ENCODE data around the gene MFAP4.

DNA sequence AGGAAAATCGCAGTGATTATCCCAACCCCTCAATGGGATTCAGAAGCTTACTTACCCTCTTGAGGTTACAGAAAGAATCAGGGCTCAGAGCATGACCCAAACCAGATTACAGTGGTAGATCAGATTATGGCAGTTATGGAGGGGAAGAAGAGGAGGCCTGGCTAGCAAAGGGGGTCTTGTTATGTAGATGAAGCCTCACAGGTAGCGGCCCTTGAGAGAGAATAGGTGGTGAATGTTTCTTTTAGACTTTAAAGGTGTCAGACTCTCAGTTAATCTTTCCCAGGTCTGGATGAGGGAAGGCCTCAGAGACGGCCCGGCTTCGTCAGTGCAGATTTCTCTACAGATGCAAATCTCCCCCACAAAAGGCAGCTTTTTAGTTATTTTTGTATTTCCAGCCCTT, 39.6 kb upstream of the MFAP4 start:
- TF ChIP-seq, protein P1, sequence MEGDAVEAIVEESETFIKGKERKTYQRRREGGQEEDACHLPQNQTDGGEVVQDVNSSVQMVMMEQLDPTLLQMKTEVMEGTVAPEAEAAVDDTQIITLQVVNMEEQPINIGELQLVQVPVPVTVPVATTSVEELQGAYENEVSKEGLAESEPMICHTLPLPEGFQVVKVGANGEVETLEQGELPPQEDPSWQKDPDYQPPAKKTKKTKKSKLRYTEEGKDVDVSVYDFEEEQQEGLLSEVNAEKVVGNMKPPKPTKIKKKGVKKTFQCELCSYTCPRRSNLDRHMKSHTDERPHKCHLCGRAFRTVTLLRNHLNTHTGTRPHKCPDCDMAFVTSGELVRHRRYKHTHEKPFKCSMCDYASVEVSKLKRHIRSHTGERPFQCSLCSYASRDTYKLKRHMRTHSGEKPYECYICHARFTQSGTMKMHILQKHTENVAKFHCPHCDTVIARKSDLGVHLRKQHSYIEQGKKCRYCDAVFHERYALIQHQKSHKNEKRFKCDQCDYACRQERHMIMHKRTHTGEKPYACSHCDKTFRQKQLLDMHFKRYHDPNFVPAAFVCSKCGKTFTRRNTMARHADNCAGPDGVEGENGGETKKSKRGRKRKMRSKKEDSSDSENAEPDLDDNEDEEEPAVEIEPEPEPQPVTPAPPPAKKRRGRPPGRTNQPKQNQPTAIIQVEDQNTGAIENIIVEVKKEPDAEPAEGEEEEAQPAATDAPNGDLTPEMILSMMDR (IDR thresholded peaks at IDR 0.05; ENCODE audit: low read depth, low read length): no peak
- no peak for TF ChIP-seq EZH2phosphoT487 (IDR thresholded peaks at IDR 0.05; ENCODE audit: low read depth)
